H9 (cell line): ENCODE data around the gene SMIM20. TPM values are rescaled to one million over a fixed set of nuclear protein-coding genes. Genes with fewer than 3 reads are reported as not detected.

Experiments
- DNase-seq: peaks from one replicate; pipeline ENCODE4 v3.0.0-alpha.2; 2017
- H2AFZ ChIP-seq: one replicate; pipeline ENCODE4 v1.6.1; 2013; ENCODE audit warnings: mild to moderate bottlenecking, low read length, control low read depth, moderate library complexity
- H2AK5ac ChIP-seq: 2 replicates; pipeline ENCODE4 v1.6.1; 2013; ENCODE audit warnings: low read length, control low read depth, mixed read lengths; ENCODE audit not compliant: insufficient read length
- H2BK120ac ChIP-seq: one replicate; pipeline ENCODE4 v1.6.1; 2013; ENCODE audit warnings: low read depth, mild to moderate bottlenecking, low read length, control low read depth, inconsistent platforms; ENCODE audit not compliant: poor library complexity, severe bottlenecking
- H2BK12ac ChIP-seq: 2 replicates; pipeline ENCODE4 v1.6.1; 2013; ENCODE audit warnings: low read length, control low read depth, mixed read lengths, low read depth; ENCODE audit not compliant: insufficient read length
- H2BK15ac ChIP-seq: 2 replicates; pipeline ENCODE4 v1.6.1; 2013; ENCODE audit warnings: low read depth, low read length, control low read depth
- H2BK20ac ChIP-seq: one replicate; pipeline ENCODE4 v1.6.1; 2013; ENCODE audit warnings: low read depth, mild to moderate bottlenecking, low read length, control low read depth, inconsistent platforms; ENCODE audit not compliant: poor library complexity, severe bottlenecking
- H2BK5ac ChIP-seq: 2 replicates; pipeline ENCODE4 v1.6.1; 2013; ENCODE audit warnings: low read length, control low read depth, mixed read lengths; ENCODE audit not compliant: insufficient read length
- H3K14ac ChIP-seq: 2 replicates; pipeline ENCODE4 v1.6.1; 2013; ENCODE audit warnings: low read length, control low read depth; ENCODE audit not compliant: insufficient read depth
- H3K18ac ChIP-seq: 2 replicates; pipeline ENCODE4 v1.6.1; 2013; ENCODE audit warnings: low read depth, mild to moderate bottlenecking, mixed read lengths, low read length, control low read depth; ENCODE audit not compliant: insufficient read length
- H3K23ac ChIP-seq: 2 replicates; pipeline ENCODE4 v1.6.1; 2013; ENCODE audit warnings: low read length, control low read depth, mixed read lengths, low read depth; ENCODE audit not compliant: insufficient read length
- H3K23me2 ChIP-seq: 2 replicates; pipeline ENCODE4 v1.6.1; 2013; ENCODE audit warnings: low read depth, mild to moderate bottlenecking, mixed read lengths, low read length, control low read depth; ENCODE audit not compliant: insufficient read length, poor library complexity, severe bottlenecking
- H3K27ac ChIP-seq: 2 replicates; pipeline ENCODE4 v1.5.1; 2013; ENCODE audit warnings: low read length, control low read depth, mixed read lengths, low read depth; ENCODE audit not compliant: insufficient read length
- H3K27me3 ChIP-seq: 2 replicates; pipeline ENCODE4 v1.6.1; 2013; ENCODE audit warnings: low read length, control low read depth, inconsistent platforms; ENCODE audit not compliant: insufficient read depth
- H3K4ac ChIP-seq: 2 replicates; pipeline ENCODE4 v1.6.1; 2013; ENCODE audit warnings: low read depth, mild to moderate bottlenecking, control low read depth, inconsistent platforms, low read length, moderate library complexity
- H3K4me1 ChIP-seq: 2 replicates; pipeline ENCODE4 v1.6.1; 2013; ENCODE audit warnings: low read length, control low read depth, inconsistent platforms; ENCODE audit not compliant: insufficient read depth
- H3K4me2 ChIP-seq: 2 replicates; pipeline ENCODE4 v1.6.1; 2013; ENCODE audit warnings: low read length, control low read depth, mixed read lengths; ENCODE audit not compliant: insufficient read length, insufficient read depth
- H3K56ac ChIP-seq: 2 replicates; pipeline ENCODE4 v1.6.1; 2013; ENCODE audit warnings: low read depth, mild to moderate bottlenecking, mixed read lengths, low read length, control low read depth; ENCODE audit not compliant: insufficient read length
- H3K79me1 ChIP-seq: 2 replicates; pipeline ENCODE4 v1.6.1; 2013; ENCODE audit warnings: low read depth, mild to moderate bottlenecking, moderate library complexity, low read length, control low read depth, inconsistent platforms; ENCODE audit not compliant: insufficient read depth, poor library complexity, severe bottlenecking
- H3K79me2 ChIP-seq: 2 replicates; pipeline ENCODE4 v1.6.1; 2013; ENCODE audit warnings: low read length, control low read depth, inconsistent platforms; ENCODE audit not compliant: insufficient read depth
- H3K9ac ChIP-seq: 2 replicates; pipeline ENCODE4 v1.6.1; 2013; ENCODE audit warnings: low read length, control low read depth, mixed read lengths; ENCODE audit not compliant: insufficient read length; ENCODE audit errors: extremely low read depth
- H3K9me3 ChIP-seq: one replicate; pipeline ENCODE4 v1.6.1; 2013; ENCODE audit warnings: low read depth, low read length, inconsistent platforms; ENCODE audit not compliant: control insufficient read depth
- H3T11ph ChIP-seq: one replicate; pipeline ENCODE4 v1.6.1; 2013; ENCODE audit warnings: mild to moderate bottlenecking, low read length, control low read depth, inconsistent platforms
- H4K20me1 ChIP-seq: one replicate; pipeline ENCODE4 v1.6.1; 2013; ENCODE audit not compliant: control insufficient read depth, insufficient read length, insufficient read depth
- H4K5ac ChIP-seq: 2 replicates; pipeline ENCODE4 v1.6.1; 2013; ENCODE audit warnings: low read depth, mild to moderate bottlenecking, mixed read lengths, low read length, control low read depth; ENCODE audit not compliant: insufficient read length
- H4K8ac ChIP-seq: replicated peaks from 2 replicates; pipeline ENCODE4 v1.6.1; 2013; ENCODE audit warnings: low read length, control low read depth, mixed read lengths, low read depth; ENCODE audit not compliant: insufficient read length
- H4K91ac ChIP-seq: 2 replicates; pipeline ENCODE4 v1.6.1; 2013; ENCODE audit warnings: low read depth, mild to moderate bottlenecking, moderate library complexity, mixed read lengths, low read length, control low read depth; ENCODE audit not compliant: insufficient read length
- H3K27ac Mint-ChIP-seq, 3 experiments: 2 replicates in 2 of 3; 3 replicates in 1 of 3; pipeline ENCODE4 v1.8.0; 2020 to 2021; ENCODE audit warnings: mixed read lengths in 3 of 3, mild to moderate bottlenecking in 1 of 3, moderate library complexity in 1 of 3
- H3K27me3 Mint-ChIP-seq: 2 replicates; pipeline ENCODE4 v1.8.0; 2021; ENCODE audit warnings: low read depth, mild to moderate bottlenecking, moderate library complexity, mixed read lengths
- H3K36me3 Mint-ChIP-seq, 3 experiments: 2 replicates in 2 of 3; 3 replicates in 1 of 3; pipeline ENCODE4 v1.8.0; 2020 to 2021; ENCODE audit warnings: low read depth in 3 of 3, mixed read lengths in 3 of 3; ENCODE audit not compliant: insufficient read depth in 1 of 3
- H3K4me1 Mint-ChIP-seq, 2 experiments: 2 replicates each; pipeline ENCODE4 v1.8.0; 2020; ENCODE audit warnings: mixed read lengths in 2 of 2
- H3K4me3 Mint-ChIP-seq, 2 experiments: 2 replicates in 1 of 2; 3 replicates in 1 of 2; pipeline ENCODE4 v1.8.0; 2020 to 2021; ENCODE audit warnings: mild to moderate bottlenecking in 2 of 2, mixed read lengths in 2 of 2, moderate library complexity in 1 of 2
- H3K9me3 Mint-ChIP-seq, 2 experiments: 2 replicates in 1 of 2; 3 replicates in 1 of 2; pipeline ENCODE4 v1.8.0; 2020; ENCODE audit warnings: mild to moderate bottlenecking in 2 of 2, mixed read lengths in 2 of 2, moderate library complexity in 1 of 2
- WGBS: extraction: QIAGEN DNeasy Blood & Tissue Kit; methylation state at CpG from one replicate; pipeline ENCODE4 v1.1.7; 2013; ENCODE audit warnings: missing lambda C conversion rate, low lambda C conversion rate, mixed read lengths; ENCODE audit not compliant: insufficient read length; ENCODE audit errors: extremely low coverage; 5-methylcytosine and 5-hydroxymethylcytosine counted together
- total RNA-seq: library from RNA; stranded (reverse); gene quantifications from 2 replicates; pipeline ENCODE4 v1.2.1, GENCODE V29; 2021
- TF ChIP-seq, protein P1 (sequence below): fragments of 200-600 bp; sonication (generic); conservative IDR thresholded peaks from 3 replicates; pipeline ENCODE4 v1.8.0; 2021; ENCODE audit warnings: antibody characterized with exemption, mild to moderate bottlenecking

SMIM20 gene
- total RNA-seq, 1 experiment from 2014 or later, result 40.2 TPM

DNA sequence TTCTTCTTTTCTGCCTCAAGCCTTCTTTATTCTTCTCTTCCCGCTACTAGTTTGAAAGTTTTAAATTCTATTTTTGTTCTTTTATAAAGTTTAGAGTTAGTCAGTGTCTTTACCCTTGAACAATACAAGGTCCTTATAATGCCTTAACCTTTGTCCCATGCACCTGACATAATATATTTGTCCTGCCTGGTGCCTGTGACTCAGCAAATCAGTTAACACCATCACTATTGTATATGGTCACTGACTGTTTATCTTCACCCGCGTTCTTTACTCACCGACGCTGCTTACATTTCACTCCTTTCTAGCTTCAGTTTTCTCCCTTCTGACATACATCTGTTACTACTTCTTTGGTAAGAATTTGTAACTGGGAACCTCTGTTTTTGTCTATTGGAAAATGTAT lies 5.7 kb downstream of the SMIM20 start:
- H2BK15ac ChIP-seq, result no peak overlapping the region
- no peaks in the 10 kb centered on the region for H3K27me3 ChIP-seq
- DNase-seq, result no peak
- H4K5ac ChIP-seq, result no peak overlapping the region
- H2AK5ac ChIP-seq, result no peak overlapping the region
- no peak overlapping the region for H3K56ac ChIP-seq
- TF ChIP-seq, protein P1, sequence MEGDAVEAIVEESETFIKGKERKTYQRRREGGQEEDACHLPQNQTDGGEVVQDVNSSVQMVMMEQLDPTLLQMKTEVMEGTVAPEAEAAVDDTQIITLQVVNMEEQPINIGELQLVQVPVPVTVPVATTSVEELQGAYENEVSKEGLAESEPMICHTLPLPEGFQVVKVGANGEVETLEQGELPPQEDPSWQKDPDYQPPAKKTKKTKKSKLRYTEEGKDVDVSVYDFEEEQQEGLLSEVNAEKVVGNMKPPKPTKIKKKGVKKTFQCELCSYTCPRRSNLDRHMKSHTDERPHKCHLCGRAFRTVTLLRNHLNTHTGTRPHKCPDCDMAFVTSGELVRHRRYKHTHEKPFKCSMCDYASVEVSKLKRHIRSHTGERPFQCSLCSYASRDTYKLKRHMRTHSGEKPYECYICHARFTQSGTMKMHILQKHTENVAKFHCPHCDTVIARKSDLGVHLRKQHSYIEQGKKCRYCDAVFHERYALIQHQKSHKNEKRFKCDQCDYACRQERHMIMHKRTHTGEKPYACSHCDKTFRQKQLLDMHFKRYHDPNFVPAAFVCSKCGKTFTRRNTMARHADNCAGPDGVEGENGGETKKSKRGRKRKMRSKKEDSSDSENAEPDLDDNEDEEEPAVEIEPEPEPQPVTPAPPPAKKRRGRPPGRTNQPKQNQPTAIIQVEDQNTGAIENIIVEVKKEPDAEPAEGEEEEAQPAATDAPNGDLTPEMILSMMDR, result no peak
- no peak overlapping the region for H2AFZ ChIP-seq
- H3K4ac ChIP-seq, result no peak overlapping the region
- peaks cover 2% of the 10 kb centered on the region for H3K23me2 ChIP-seq
- H3K18ac ChIP-seq, result no peak overlapping the region
- Mint-ChIP-seq H3K27me3 (no peaks in the 10 kb centered on the region), H3K9me3 (no peaks in the 10 kb centered on the region), H3K27ac (peak overlapping the region in 2 of 3 experiments; percentile 13 to 49; a peak in 4 of 7 replicates), H3K4me3 (no peak overlapping the region), H3K4me1 (peaks cover 8 to 16% of the 10 kb centered on the region in 2 experiments), H3K36me3 (peaks cover 4 to 38% (median 21%) of the 10 kb centered on the region in 3 experiments)
- no peaks in the 10 kb centered on the region for H4K20me1 ChIP-seq
- H4K8ac ChIP-seq, result no peak overlapping the region
- no peaks in the 10 kb centered on the region for H3K4me1 ChIP-seq
- H3K9ac ChIP-seq, result no peak overlapping the region
- H2BK5ac ChIP-seq, result no peak overlapping the region
- H3K9me3 ChIP-seq, result no peaks in the 10 kb centered on the region
- no peak overlapping the region for H2BK20ac ChIP-seq
- H3T11ph ChIP-seq, result no peak overlapping the region
- H2BK120ac ChIP-seq, result no peak overlapping the region
- no peak overlapping the region for H2BK12ac ChIP-seq
- no CpG with 5 or more reads among the region's 5 CpGs for WGBS
- H3K79me2 ChIP-seq, result peaks cover 5% of the 10 kb centered on the region; the same call in 1 of the 2 replicates
- H3K23ac ChIP-seq, result no peak overlapping the region
- H3K27ac ChIP-seq, result no peak overlapping the region
- H3K4me2 ChIP-seq, result no peak overlapping the region
- no peaks in the 10 kb centered on the region for H3K79me1 ChIP-seq
- no peak overlapping the region for H3K14ac ChIP-seq
- H4K91ac ChIP-seq, result no peak overlapping the region
